Mononuclear cell (primary cell): ENCODE measurements around the gene KRTCAP3. TPM values are rescaled to one million over a fixed set of nuclear protein-coding genes. Genes with fewer than 3 reads are reported as not detected.
A peak's percentile ranks its signal among the peaks of the same experiment; 100 is the strongest.

ENCODE experiments used
- H3K27me3 ChIP-seq: 2 replicates; pipeline ENCODE4 v1.6.0; 2011; ENCODE audit warnings: low read length, control low read depth; ENCODE audit not compliant: insufficient read depth
- H3K4me1 ChIP-seq: 2 replicates; pipeline ENCODE4 v1.5.1; 2011; ENCODE audit warnings: mild to moderate bottlenecking, low read length, control low read depth; ENCODE audit not compliant: insufficient read depth
- H3K4me3 ChIP-seq: 2 replicates; pipeline ENCODE4 v1.5.1; 2011; ENCODE audit warnings: mild to moderate bottlenecking, low read length, moderate library complexity
- H3K9me3 ChIP-seq: 2 replicates; pipeline ENCODE4 v1.5.1; 2011; ENCODE audit warnings: low read depth, mild to moderate bottlenecking, control low read depth, low read length
- total RNA-seq: library from RNA; depleted of rRNA; stranded (reverse); fragments of >200 nt; gene quantifications from one replicate; pipeline ENCODE4 v1.2.3, GENCODE V29; 2012

Gene KRTCAP3, protein sequence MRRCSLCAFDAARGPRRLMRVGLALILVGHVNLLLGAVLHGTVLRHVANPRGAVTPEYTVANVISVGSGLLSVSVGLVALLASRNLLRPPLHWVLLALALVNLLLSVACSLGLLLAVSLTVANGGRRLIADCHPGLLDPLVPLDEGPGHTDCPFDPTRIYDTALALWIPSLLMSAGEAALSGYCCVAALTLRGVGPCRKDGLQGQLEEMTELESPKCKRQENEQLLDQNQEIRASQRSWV
- 0.52 TPM for total RNA-seq

DNA sequence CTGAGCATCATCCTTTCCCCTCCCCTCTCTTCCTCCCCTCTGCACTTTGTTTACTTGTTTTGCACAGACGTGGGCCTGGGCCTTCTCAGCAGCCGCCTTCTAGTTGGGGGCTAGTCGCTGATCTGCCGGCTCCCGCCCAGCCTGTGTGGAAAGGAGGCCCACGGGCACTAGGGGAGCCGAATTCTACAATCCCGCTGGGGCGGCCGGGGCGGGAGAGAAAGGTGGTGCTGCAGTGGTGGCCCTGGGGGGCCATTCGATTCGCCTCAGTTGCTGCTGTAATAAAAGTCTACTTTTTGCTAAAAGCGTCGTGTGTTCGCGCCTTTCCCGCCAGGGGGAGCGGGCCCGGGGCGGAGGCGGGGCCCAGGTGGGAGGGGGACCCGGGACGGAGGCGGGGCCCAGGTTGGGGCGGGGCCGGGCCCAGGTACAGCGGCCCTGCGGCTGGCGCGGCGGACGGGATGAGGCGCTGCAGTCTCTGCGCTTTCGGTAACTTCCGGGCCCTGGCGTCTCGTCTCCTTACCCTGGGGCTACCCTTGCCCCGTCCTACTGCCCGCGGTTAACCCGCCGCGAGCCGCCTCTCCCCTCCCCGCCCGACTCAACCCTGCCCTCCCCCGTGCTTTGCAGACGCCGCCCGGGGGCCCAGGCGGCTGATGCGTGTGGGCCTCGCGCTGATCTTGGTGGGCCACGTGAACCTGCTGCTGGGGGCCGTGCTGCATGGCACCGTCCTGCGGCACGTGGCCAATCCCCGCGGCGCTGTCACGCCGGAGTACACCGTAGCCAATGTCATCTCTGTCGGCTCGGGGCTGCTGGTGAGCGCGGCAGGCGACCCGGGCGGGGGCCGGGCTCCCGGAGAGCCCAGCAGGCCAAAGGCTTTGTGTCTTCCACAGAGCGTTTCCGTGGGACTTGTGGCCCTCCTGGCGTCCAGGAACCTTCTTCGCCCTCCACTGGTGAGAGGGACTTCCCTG, at the start of gene KRTCAP3:
KRTCAP3 (plus strand) TSS at position 424 of the 962 bp plus-strand sequence; CDS start at position 456, 32 bp downstream.
- no peak within 1 kb of the TSS for H3K4me3 ChIP-seq
- H3K27me3 ChIP-seq = no peaks in the 10 kb centered on the region
- H3K4me1 ChIP-seq = no peaks in the 10 kb centered on the region
- H3K9me3 ChIP-seq = no peaks in the 10 kb centered on the region

DNA sequence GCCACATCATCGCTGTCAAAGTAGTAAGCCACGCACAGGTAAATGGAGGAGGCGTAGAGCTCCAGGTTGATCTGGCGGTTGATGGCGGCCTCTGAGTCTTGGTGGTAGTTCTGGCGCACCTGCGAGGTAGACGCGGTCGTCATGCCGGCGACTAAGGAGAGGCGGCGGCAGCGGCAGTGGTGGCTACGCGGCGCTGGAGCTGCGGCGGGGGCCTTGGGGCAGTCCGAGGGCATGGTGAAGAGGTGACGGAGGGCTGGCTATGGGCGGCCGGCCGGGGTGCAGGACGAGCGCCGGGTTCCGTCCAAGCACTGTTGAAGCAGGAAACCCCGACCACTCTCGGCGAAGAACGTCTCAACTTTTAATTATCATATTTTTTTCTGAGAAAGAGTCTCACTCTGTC, 49.0 kb upstream of the KRTCAP3 start:
- Histone ChIP-seq H3K4me3 (no peak overlapping the region), H3K4me1 (peaks cover 7% of the 10 kb centered on the region), H3K27me3 (no peaks in the 10 kb centered on the region), H3K9me3 (no peaks in the 10 kb centered on the region)

DNA sequence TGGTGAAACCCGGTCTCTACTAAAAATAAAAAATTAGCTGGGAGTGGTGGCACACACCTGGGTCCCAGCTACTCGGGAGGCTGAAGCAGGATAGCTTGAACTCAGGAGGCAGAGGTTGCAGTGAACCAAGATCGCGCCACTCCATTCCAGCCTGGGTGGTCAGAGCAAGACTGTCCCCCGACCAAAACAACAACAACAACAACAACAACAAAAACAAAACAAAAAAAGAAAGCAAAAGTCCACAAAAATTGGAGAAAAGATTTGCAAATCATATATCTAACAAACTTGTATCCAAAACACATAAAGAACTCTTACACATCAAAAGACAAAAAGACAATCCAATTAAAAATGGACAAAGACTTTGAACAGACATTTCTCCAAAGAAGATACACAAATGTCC, 43.2 kb upstream of the KRTCAP3 start:
- peaks cover 3% of the 10 kb centered on the region for H3K4me1 ChIP-seq
- no peaks in the 10 kb centered on the region for H3K27me3 ChIP-seq
- no peaks in the 10 kb centered on the region for H3K9me3 ChIP-seq
- H3K4me3 ChIP-seq = no peak overlapping the region

DNA sequence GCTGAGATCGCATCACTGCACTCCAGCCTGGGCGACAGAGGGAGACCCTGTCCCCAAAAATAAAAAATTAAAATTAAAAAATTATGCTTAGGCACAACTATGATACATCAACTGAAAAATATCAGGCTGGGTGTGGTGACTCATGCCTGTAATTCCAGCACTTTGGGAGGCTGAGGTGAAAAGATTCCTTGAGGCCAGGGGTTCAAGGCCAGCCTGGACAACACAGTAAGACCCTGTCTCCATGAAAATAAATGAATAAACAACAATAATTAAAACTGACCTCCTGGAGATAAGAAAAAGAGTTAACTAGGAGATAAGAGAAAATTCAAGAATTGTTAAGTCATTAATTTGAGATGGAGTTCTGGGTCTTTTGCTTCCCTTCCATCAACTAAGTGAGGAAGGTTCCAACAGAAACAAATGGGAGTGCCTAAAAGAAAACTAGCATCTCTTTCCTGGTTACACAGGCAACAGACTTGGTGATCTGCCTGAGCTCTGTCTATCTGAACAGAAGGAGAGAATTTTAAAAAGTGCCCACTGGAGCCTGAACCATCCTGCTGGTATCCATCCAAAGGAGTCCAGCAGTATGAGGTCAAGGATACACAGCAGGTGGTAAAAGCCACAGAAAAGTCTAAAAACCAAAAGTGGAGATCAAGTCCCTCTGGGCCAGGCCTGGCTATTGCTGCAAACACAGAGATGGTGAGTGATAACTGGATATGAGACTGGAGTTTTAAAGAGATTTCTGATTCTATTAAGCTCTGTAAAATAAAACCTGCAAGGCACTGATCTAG, 41.6 kb upstream of the KRTCAP3 start:
- no peaks in the 10 kb centered on the region for H3K27me3 ChIP-seq
- no peak overlapping the region for H3K4me3 ChIP-seq
- H3K4me1 ChIP-seq = peaks cover 3% of the 10 kb centered on the region
- no peaks in the 10 kb centered on the region for H3K9me3 ChIP-seq

DNA sequence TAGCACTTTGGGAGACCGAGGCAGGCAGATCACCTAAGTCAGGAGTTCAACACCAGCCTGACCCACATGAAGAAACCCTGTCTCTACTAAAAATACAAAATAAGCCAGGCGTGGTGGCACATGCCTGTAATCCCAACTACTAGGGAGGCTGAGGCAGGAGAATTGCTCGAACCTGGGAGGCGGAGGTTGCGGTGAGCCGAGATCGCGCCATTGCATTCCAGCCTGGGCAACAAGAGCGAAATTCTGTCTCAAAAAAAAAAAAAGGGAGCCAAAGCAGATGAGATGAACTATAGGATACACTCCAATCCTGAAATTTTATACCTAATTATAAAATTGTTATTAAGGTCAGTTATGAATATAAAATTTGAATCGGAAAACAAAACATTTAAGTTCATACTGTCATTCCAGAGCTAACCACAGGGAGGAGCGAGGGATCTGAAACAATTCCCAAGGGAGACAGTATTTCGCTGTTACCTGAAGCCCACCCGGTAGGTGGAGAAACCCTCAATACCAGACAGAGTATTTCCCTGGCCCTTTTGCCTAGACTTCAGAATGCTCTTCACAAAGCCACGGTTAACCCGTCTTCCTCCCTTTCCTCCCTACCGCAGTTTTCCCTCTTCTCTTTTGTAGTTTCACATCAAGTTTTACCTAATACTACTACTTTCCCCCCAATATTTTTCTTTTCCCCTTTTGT, 34.2 kb upstream of the KRTCAP3 start:
- no peak overlapping the region for H3K4me3 ChIP-seq
- H3K4me1 ChIP-seq = peaks cover 29% of the 10 kb centered on the region
- no peaks in the 10 kb centered on the region for H3K27me3 ChIP-seq
- H3K9me3 ChIP-seq = no peaks in the 10 kb centered on the region

DNA sequence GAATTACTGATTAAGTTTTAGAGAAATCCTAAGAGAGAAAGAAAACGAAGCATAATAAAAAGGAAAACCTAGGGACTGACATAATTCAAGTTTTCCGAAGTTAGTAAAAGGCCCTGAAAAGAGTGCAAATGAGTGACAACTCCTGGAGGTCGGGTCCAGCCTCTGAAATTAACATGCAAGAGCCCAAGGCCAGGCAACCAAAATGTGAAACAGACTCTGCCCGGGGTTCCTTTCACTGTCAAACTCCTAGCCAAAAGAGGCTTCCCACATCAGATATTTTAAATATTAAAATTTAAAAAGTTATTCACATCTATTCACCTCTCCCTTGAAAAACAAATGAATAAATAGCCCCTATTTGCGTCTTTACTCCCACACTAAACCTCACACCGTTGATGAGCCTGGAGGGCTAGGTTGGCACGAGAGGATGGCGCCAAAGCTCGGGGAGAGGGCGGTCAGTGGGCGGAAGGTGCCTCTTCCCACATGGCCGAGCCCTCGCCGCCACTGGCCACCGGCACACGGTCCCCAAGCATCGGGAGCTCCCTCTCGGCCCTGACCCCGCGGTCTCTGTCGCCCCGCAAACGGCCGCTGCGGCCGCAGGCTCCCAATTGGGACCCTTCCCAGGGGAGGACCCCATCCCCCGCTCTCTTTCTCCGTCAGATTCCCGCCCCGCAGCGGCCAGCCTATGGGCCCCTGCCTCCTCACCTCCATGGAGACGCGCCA, 33.4 kb upstream of the KRTCAP3 start:
- Histone ChIP-seq H3K9me3 (no peaks in the 10 kb centered on the region), H3K4me3 (peak overlapping the region; percentile 97), H3K27me3 (no peaks in the 10 kb centered on the region), H3K4me1 (peaks cover 26% of the 10 kb centered on the region)

DNA sequence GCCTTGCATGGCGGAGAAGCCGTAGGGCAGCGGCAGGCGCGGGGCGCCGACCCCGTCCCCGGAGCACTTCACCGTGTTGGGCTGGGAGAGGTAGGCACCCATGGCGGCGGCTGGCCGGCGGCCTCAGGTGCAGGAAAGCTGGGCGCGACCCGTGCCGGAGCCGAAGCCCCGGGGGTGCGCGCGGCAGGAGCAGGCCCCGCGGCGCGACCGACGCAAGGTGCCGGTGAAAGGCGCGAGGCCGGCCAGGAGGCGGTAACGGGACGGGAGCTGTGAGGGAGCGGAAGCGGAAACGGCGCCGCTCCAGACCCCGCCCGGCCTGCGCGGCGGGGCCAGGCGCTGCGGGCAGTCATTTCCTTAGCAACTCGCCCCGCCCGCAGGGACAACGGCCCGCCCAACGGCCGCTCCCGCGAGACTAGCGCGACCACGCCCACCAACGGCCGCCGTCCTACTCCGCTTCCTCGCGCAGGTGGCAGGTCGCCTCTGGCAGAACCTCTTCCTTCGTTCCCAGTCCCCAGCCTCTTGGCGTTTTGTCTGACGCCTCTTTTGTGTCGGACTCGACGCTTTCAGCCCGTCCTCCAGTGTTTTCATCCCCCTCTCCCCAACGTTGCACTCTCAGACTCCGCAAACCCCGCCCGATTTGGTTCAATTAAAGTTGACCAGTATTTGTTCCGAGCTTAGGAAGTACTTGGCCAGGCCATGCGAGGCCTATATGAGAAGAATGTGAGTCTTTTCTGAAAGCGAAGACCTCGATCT, 32.7 kb upstream of the KRTCAP3 start, which contains the start of gene PPM1G:
PPM1G (minus strand) TSS at position 271 of the 753 bp plus-strand sequence; CDS start at position 102, 169 bp downstream.
- Histone ChIP-seq H3K27me3 (no peaks in the 10 kb centered on the region), H3K9me3 (no peaks in the 10 kb centered on the region), H3K4me3 (peak within 1 kb of the TSS; percentile 97), H3K4me1 (peaks cover 26% of the 10 kb centered on the region)

DNA sequence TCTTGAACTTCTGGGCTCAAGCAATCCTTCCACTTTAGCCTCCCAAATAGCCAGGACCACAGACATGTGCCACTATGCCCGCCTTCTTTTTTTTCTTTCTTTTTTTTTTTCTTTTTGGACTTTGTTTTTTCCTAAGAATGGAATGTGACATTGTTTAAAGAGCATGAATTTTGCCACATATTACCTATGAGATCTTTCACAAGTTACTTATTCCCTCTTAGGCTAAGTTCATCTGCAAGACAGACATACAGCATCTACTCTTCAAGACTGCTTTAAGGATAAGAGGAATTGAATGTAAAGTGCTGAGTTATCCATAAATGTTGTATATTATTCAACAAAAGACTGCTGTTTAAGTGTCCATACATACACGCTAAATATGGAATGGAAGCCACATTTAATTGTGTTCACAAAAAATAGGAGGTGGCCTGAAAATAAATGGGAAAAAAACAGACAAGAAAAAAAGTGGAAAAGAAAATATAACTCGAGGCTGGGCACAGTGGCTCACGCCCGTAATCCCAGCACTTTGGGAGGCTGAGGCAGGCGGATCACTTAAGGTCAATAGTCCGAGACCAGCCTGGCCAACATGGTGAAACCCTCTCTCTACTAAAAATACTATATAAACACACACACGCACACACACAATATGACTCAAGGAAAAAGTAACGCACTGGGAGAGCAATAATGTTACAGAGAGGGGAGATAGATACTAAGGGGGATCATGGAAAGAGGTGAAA, 29.6 kb upstream of the KRTCAP3 start:
- no peak overlapping the region for H3K4me3 ChIP-seq
- no peaks in the 10 kb centered on the region for H3K27me3 ChIP-seq

DNA sequence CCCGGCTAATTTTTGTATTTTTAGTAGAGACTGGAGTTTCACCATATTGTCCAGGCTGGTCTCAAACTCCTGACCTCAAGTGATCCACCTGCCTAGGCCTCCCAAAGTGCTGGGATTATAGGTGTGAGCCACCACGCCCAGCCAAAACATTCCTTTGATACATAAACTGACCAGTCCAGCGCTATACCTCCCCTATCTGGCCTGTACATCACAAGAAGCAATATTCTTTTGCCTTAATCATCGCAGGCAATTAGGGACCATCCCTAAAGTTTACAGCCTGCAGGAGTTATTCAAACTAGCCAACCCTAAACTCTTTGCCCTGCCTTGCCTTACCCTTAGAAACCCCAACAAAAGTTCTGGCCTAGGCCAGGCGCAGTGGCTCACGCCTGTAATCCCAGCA, 26.0 kb upstream of the KRTCAP3 start:
- Histone ChIP-seq H3K9me3 (no peaks in the 10 kb centered on the region), H3K4me3 (no peak overlapping the region), H3K27me3 (no peaks in the 10 kb centered on the region), H3K4me1 (no peaks in the 10 kb centered on the region)

More for the DNA sequence above, 29.6 kb upstream of the KRTCAP3 start:
- peaks cover 21% of the 10 kb centered on the region for H3K4me1 ChIP-seq
- no peaks in the 10 kb centered on the region for H3K9me3 ChIP-seq

DNA sequence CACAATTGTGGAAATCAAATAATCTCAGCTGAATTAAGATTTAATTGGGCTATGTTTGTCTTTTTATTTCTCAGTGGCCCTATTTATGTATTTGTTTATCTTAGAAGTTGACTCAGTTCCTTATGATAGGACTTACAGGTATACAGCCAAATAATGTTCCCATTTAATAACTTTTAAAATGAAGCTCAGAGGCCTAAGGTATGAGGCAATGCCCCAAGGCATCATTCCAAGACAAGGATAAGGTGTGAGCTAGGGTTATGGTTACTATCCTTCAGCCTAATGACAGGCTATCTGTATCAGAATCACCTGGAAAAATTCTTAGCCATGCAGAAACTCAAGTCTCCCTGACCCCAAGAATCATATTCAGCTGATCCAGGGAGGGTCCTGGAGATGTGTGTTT, 21.2 kb upstream of the KRTCAP3 start:
- Histone ChIP-seq H3K4me3 (no peak overlapping the region), H3K4me1 (no peaks in the 10 kb centered on the region), H3K9me3 (no peaks in the 10 kb centered on the region), H3K27me3 (no peaks in the 10 kb centered on the region)

DNA sequence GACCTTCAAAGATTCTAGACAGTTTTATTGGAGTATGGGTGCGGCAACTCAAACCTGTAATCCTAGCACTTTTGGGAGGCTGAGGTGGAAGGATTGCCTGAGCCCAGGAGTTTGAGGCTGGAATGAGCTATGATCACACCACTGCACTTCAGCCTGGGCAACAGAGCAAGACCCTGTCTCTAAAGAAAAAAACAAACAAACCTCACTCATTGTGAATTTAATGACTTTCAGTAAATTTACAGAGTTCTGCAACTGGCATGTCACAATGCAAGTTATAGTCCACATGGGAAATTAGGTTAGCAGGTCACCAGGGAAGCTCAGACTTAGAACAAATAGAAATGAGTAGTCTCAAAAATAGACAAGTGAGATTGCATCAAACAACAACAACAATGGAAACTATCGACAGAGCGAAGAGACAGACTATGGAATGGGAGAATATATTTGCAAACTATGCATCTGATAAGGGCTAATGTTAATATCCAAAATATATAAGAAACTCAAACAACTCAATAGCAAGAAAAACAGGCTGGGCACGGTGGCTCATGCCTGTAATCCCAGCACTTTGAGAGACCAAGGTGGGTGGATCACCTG, 20.4 kb upstream of the KRTCAP3 start:
- Histone ChIP-seq H3K27me3 (no peaks in the 10 kb centered on the region), H3K4me1 (no peaks in the 10 kb centered on the region), H3K9me3 (no peaks in the 10 kb centered on the region), H3K4me3 (no peak overlapping the region)

DNA sequence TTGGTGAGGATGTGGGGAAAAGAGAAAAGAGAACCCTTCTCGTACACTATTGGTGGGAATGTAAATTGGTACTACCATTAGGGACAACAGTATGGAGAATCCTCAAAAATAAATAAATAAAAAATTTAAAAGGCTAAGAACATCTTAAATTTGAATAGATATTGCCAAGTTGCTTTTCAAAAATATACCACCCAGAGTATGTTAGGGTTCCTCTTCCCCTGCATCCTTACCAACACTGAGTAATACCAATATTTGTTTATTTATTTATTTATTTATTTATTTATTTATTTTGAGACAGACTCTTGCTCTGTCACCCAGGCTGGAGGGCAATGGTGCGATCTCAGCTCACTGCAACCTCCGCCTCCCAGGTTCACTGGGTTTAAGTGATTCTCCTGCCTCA, 19.2 kb upstream of the KRTCAP3 start:
- H3K4me3 ChIP-seq = no peak overlapping the region
- no peaks in the 10 kb centered on the region for H3K27me3 ChIP-seq
- peaks cover 7% of the 10 kb centered on the region for H3K4me1 ChIP-seq
- H3K9me3 ChIP-seq = no peaks in the 10 kb centered on the region
